NB4 (cell line): ENCODE results near the gene DCHS2.

Experiments used
- DNase-seq: peaks from one replicate; pipeline ENCODE4 v3.0.0; 2010; ENCODE audit warnings: low read depth
- H3K4me3 ChIP-seq: one replicate; pipeline ENCODE4 v1.5.1; 2011; ENCODE audit warnings: mild to moderate bottlenecking, low read depth, low read length, moderate library complexity
- MYC ChIP-seq: IDR thresholded peaks from 2 replicates; pipeline ENCODE4 v1.6.1; 2011; ENCODE audit warnings: low read depth, low read length
- POLR2A ChIP-seq: IDR thresholded peaks from 2 replicates; pipeline ENCODE4 v1.6.1; 2011; ENCODE audit warnings: mild to moderate bottlenecking; ENCODE audit not compliant: insufficient read length; ENCODE audit errors: extremely low read depth
- TF ChIP-seq, protein P1 (sequence below): IDR thresholded peaks from one replicate; pipeline ENCODE4 v1.5.1; 2012; ENCODE audit warnings: low read depth, low read length
- TF ChIP-seq, protein P2 (sequence below): IDR thresholded peaks from 2 replicates; pipeline ENCODE4 v1.6.1; 2011; ENCODE audit warnings: low read depth, low read length

DCHS2 gene

DNA sequence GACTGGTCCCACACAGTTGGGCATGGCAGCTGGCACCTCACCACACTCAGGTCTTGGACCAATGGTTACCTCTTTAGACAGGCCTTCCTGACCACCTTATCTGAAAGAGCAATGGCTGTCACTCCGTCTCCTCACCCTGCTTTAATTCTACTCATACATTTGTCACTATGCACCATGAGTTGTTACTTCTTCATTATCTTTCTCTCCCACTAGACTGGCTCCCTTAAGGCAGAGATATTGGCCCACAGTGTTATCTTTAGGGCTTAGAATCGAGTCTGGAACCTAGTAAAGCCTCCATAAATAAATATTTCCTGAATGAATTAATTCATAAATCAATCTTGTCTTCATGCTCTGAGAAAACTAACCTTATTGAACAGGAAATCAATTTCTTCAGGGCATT, 46.6 kb downstream of the DCHS2 start:
- DNase-seq = no peak
- no peak overlapping the region for H3K4me3 ChIP-seq
- TF ChIP-seq, protein P1, sequence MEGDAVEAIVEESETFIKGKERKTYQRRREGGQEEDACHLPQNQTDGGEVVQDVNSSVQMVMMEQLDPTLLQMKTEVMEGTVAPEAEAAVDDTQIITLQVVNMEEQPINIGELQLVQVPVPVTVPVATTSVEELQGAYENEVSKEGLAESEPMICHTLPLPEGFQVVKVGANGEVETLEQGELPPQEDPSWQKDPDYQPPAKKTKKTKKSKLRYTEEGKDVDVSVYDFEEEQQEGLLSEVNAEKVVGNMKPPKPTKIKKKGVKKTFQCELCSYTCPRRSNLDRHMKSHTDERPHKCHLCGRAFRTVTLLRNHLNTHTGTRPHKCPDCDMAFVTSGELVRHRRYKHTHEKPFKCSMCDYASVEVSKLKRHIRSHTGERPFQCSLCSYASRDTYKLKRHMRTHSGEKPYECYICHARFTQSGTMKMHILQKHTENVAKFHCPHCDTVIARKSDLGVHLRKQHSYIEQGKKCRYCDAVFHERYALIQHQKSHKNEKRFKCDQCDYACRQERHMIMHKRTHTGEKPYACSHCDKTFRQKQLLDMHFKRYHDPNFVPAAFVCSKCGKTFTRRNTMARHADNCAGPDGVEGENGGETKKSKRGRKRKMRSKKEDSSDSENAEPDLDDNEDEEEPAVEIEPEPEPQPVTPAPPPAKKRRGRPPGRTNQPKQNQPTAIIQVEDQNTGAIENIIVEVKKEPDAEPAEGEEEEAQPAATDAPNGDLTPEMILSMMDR = no peak
- TF ChIP-seq MYC (no peak), POLR2A (no peak)
- TF ChIP-seq, protein P2, sequence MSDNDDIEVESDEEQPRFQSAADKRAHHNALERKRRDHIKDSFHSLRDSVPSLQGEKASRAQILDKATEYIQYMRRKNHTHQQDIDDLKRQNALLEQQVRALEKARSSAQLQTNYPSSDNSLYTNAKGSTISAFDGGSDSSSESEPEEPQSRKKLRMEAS = no peak

DNA sequence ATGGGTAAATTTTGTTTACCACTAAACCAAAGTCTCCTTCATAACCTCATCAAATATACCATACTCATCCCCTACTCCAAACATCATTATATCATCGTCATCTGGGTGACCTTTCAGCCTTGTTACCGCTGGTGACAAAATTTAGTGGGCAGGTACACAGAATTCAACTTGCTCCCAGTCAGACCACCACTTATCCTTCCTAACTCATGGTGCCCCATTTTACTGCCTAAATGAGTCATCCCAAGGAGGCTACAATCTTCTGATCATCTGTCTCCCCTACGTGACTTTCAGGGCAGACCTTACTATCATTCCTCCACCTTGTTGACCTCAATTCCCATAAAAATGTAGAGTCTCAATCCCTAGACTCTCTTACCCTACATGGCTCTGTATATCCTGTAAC, 49.6 kb downstream of the DCHS2 start:
- no peak for DNase-seq
- H3K4me3 ChIP-seq = no peak overlapping the region
- TF ChIP-seq, protein P2 = no peak
- TF ChIP-seq MYC = no peak
- TF ChIP-seq, protein P1 = no peak
- no peak for TF ChIP-seq POLR2A

DNA sequence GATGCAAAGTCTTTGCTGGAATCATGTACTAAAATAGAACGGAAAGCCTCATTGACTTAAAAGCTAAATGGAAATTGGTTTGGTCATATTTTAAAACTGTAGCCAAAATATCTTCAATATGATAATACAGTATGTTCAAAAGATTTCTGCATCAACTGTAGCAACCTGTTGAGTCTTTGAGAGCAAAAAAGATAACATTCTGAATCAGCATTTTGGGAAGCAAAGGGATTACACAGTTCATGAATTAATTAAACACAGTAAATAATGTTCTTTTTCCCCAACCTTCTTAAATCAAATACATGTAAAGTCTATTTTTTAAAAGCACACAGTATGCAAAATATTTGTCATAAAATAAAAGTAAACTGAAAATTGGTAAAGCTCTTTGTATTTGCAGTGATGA, 50.5 kb downstream of the DCHS2 start:
- H3K4me3 ChIP-seq = no peak overlapping the region
- no peak for DNase-seq
- no peak for TF ChIP-seq MYC
- no peak for TF ChIP-seq POLR2A
- TF ChIP-seq, protein P2 = no peak
- TF ChIP-seq, protein P1 = no peak

DNA sequence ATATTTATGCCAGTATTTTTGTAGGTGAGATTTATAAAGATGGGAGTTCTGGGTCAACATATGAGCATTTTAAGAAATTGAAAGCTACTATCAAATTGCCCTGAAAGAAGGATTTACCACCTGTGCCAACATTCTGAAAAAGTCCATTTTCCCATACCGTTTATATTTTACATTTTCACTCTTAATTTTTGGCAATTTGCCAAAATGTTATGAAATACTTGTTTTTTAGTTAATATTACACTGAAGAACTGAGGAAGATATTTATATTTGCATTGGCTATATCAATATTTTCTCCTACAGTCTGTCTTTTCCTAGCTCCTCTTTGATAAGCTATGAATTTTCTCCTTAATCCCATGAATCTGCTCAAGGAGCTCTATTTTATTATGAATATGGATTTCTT, 52.4 kb downstream of the DCHS2 start:
- TF ChIP-seq, protein P1 = no peak
- TF ChIP-seq POLR2A (no peak), MYC (no peak)
- TF ChIP-seq, protein P2 = no peak
- DNase-seq = no peak

DNA sequence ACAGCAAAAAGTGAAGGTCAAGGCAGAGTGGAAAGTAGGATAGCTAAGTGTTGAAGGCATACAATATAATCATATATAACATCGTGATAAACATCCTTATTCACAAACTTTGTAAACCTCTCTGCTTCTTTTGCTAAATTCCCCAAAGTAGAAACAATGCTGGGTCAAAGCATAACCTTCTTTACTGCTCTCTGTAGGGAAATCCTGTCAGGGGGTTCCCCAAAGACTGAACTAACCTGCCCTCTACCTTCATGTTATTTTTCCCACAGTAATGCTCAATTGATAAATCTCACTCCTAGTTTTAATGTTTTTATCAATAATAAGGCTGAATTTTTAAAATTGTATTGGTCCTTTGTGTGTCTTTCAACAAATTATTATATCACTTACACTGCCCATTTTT, 55.7 kb downstream of the DCHS2 start:
- TF ChIP-seq, protein P1 = no peak
- TF ChIP-seq, protein P2 = no peak
- TF ChIP-seq POLR2A = no peak
- no peak for TF ChIP-seq MYC
- DNase-seq = no peak
- no peak overlapping the region for H3K4me3 ChIP-seq

More for the DNA sequence above, 52.4 kb downstream of the DCHS2 start:
- H3K4me3 ChIP-seq = no peak overlapping the region

DNA sequence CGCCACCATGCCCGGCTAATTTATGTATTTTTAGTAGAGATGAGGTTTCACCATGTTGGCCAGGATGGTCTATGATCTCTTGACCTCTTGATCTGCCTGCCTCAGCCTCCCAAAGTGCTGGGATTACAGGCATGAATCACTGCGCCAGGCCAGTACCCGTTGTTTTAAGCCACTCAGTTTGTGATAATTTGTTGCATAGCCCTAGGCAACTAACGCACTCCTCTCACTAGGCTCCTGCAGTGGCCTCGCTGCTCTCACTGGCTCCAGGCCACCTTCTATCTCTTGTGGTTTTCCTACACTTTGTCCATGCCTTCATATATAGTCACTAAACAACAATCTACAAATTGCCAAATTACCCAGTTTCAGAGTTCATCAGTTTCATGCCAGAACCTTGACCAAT, 58.1 kb downstream of the DCHS2 start:
- TF ChIP-seq, protein P1 = no peak
- TF ChIP-seq POLR2A = no peak
- no peak for DNase-seq
- no peak overlapping the region for H3K4me3 ChIP-seq
